ENCODE data around the gene SGIP1.

- TF ChIP-seq RAD21 (IDR thresholded peaks at IDR 0.05; ENCODE audit: low read depth), result no peak
- no peak for TF ChIP-seq MAX (IDR thresholded peaks at IDR 0.05)
- no peak for TF ChIP-seq TCF12 (IDR thresholded peaks at IDR 0.05; ENCODE audit: low read depth)
- TF ChIP-seq TAF1 (IDR thresholded peaks at IDR 0.05; ENCODE audit: low read depth), result no peak
- no peak for TF ChIP-seq CREB1 (IDR thresholded peaks at IDR 0.05; ENCODE audit: low read depth)
- TF ChIP-seq REST (IDR thresholded peaks at IDR 0.05; ENCODE audit: low read depth), result no peak
- TF ChIP-seq YY1 (IDR thresholded peaks at IDR 0.05; ENCODE audit: low read depth), result no peak
- no peak for TF ChIP-seq EP300 (IDR thresholded peaks at IDR 0.05; ENCODE audit: borderline replicate concordance)
- no peak for TF ChIP-seq FOXM1 (IDR thresholded peaks at IDR 0.05; ENCODE audit: borderline replicate concordance, low read depth)
- TF ChIP-seq CEBPB (IDR thresholded peaks at IDR 0.05), result no peak
These were observed 258.0 kb downstream of the SGIP1 start for GRCh38 chr1:66791621-66792610.
